HEK293 (cell line): ENCODE data around the gene SPPL2B.
A peak's percentile ranks its signal among the peaks of the same experiment; 100 is the strongest.

ENCODE experiments used
- CTCF ChIA-PET: fragments of 350-600 bp; formaldehyde crosslinking; extraction: SDS; loops from one replicate; lab custom pipeline; 2021; ENCODE audit warnings: antibody characterized with exemption; lab: Yijun Ruan, JAX
- POLR2A ChIA-PET: fragments of 300-600 bp; formaldehyde crosslinking; extraction: SDS; loops from one replicate; lab custom pipeline; 2020; ENCODE audit warnings: antibody characterized with exemption, inconsistent platforms; lab: Yijun Ruan, JAX
- H3K27ac ChIP-seq: fragments of 200-500 bp; sonication (Bioruptor generic); 2 replicates; pipeline ENCODE4 v1.5.1; 2014; ENCODE audit warnings: low read depth, low read length, control low read depth, inconsistent platforms; ENCODE audit errors: extremely low read depth
- H3K36me3 ChIP-seq, 2 experiments: fragments of 200-500 bp in 1 of 2; sonication (Bioruptor generic) in 1 of 2; 1 replicate in 1 of 2; 2 replicates in 1 of 2; pipeline ENCODE4 v1.5.1; 2014 to 2017; ENCODE audit warnings: inconsistent platforms in 2 of 2, low read length in 2 of 2; ENCODE audit not compliant: control insufficient read depth in 2 of 2, insufficient read depth in 1 of 2
- H3K4me1 ChIP-seq: fragments of 200-500 bp; sonication (Bioruptor generic); 2 replicates; pipeline ENCODE4 v1.5.1; 2014; ENCODE audit warnings: mild to moderate bottlenecking, low read length, inconsistent platforms; ENCODE audit not compliant: control insufficient read depth, insufficient read depth
- H3K4me3 ChIP-seq: 2 replicates; pipeline ENCODE4 v1.5.1; 2011; ENCODE audit warnings: low read depth, mild to moderate bottlenecking, control low read depth, low read length, moderate library complexity
- H3K9me3 ChIP-seq: fragments of 200-500 bp; sonication (Bioruptor generic); 2 replicates; pipeline ENCODE4 v1.5.1; 2014; ENCODE audit warnings: low read depth, low read length, inconsistent platforms; ENCODE audit not compliant: control insufficient read depth, insufficient read depth
- BCL11B ChIP-seq: fragments of 450-650 bp; formaldehyde crosslinking; IDR thresholded peaks from 2 replicates; pipeline ENCODE4 v1.5.1; 2016; ENCODE audit warnings: low read depth, missing biosample characterization, missing genetic modification characterization
- GLIS2 ChIP-seq: fragments of 450-650 bp; formaldehyde crosslinking; IDR thresholded peaks from 2 replicates; pipeline ENCODE4 v1.5.1; 2016; ENCODE audit warnings: missing biosample characterization, missing genetic modification characterization
- HOXC10 ChIP-seq: sonication (generic); formaldehyde crosslinking; IDR thresholded peaks from 2 replicates; pipeline ENCODE4 v1.8.1; 2023; ENCODE audit warnings: mild to moderate bottlenecking, missing genetic modification reagents
- PRDM1 ChIP-seq: fragments of 450-650 bp; formaldehyde crosslinking; IDR thresholded peaks from 2 replicates; pipeline ENCODE4; 2016; ENCODE audit warnings: missing biosample characterization, missing genetic modification characterization
- SALL2 ChIP-seq: fragments of 450-650 bp; formaldehyde crosslinking; IDR thresholded peaks from 2 replicates; pipeline ENCODE4 v1.5.0; 2017; ENCODE audit warnings: missing biosample characterization, mild to moderate bottlenecking, missing genetic modification characterization, borderline replicate concordance
- TCF7L2 ChIP-seq: IDR thresholded peaks from 2 replicates; pipeline ENCODE4 v1.6.1; 2011; ENCODE audit warnings: low read depth, mild to moderate bottlenecking, inconsistent platforms, low read length, moderate library complexity, borderline replicate concordance
- YY1 ChIP-seq: fragments of 450-650 bp; formaldehyde crosslinking; IDR thresholded peaks from 2 replicates; pipeline ENCODE4 v1.5.1; 2018; ENCODE audit warnings: missing biosample characterization, missing genetic modification characterization
- ZBTB17 ChIP-seq: fragments of 450-650 bp; formaldehyde crosslinking; IDR thresholded peaks from 2 replicates; pipeline ENCODE4 v1.5.1; 2016; ENCODE audit warnings: missing biosample characterization, missing genetic modification characterization
- ZNF335 ChIP-seq: fragments of 450-650 bp; formaldehyde crosslinking; conservative IDR thresholded peaks from 2 replicates; pipeline ENCODE4 v1.5.1; 2016; ENCODE audit warnings: missing biosample characterization, missing genetic modification characterization
- ZNF37A ChIP-seq: fragments of 450-650 bp; IDR thresholded peaks from 2 replicates; pipeline ENCODE4 v1.5.1; 2018; ENCODE audit warnings: missing biosample characterization, missing genetic modification characterization
- ZNF514 ChIP-seq: fragments of 450-650 bp; formaldehyde crosslinking; IDR thresholded peaks from 2 replicates; pipeline ENCODE4 v1.5.1; 2016; ENCODE audit warnings: missing biosample characterization, missing genetic modification characterization
- ZNF596 ChIP-seq: fragments of 450-650 bp; IDR thresholded peaks from 2 replicates; pipeline ENCODE4 v1.5.0; 2018; ENCODE audit warnings: missing biosample characterization, mild to moderate bottlenecking, missing genetic modification characterization, moderate library complexity
- ZNF623 ChIP-seq: fragments of 450-650 bp; formaldehyde crosslinking; IDR thresholded peaks from 2 replicates; pipeline ENCODE4 v1.5.1; 2016; ENCODE audit warnings: missing biosample characterization, missing genetic modification characterization
- ZNF707 ChIP-seq: fragments of 450-650 bp; formaldehyde crosslinking; IDR thresholded peaks from 2 replicates; pipeline ENCODE4 v1.5.1; 2016; ENCODE audit warnings: missing biosample characterization, missing genetic modification characterization
- TF ChIP-seq, protein P1 (sequence below): fragments of 450-650 bp; formaldehyde crosslinking; IDR thresholded peaks from 2 replicates; pipeline ENCODE4 v1.5.1; 2016; ENCODE audit warnings: missing biosample characterization, missing genetic modification characterization

The SPPL2B gene

DNA sequence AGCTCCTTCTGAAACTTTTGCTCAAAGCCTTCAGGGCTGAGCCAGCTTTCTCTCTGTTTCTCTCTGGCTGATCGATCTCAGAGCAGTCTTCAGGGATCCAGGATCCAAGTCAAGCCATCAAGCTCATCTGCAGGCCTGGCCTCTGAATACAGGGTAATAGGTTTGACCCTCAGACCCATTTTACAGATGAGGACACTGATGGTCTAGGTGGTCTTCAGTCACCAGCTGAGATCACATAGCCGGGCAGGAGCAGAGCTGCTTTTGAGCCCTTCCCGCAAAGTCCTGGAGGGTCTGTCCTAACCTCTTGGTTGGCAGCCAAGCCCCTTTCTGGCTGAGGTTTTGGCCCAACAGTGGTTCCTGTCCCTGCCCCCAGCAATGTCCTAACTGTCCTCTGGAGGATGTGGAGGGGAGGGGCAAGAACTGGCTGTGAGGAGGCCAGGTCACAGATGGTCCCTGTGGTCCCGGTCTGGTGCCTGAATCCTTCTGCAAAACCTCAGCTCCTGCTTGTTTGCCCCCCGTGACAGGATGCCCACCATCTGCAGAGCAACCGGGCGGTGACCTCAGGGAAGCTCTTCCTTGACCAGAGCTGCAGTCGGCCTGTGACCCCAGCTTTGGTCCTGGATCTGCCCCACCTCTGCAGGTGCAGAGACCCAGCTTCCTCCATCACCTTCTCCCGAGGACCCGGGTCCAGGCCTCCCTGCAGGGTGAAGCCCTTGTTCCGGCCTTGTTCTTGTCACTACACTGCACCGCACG, 40.7 kb upstream of the SPPL2B start:
- POLR2A ChIA-PET, result interaction anchor here (1.5 to 1.7 kb wide), 2 partner anchors 9 to 188 kb away, joined by 3 to 4 read pairs; partner anchors contain the start of gene GADD45B
- no peaks in the 10 kb centered on the region for H3K4me1 ChIP-seq
- H3K27ac ChIP-seq, result no peak overlapping the region
- TF ChIP-seq ZNF335 (0 out of 2 replicates have a peak, but pooled peaks have one; percentile 8), YY1 (tag by site-specific recombination) (no peak), ZNF596 (tag by site-specific recombination) (no peak), TCF7L2 (no peak), ZBTB17 (tag by site-specific recombination) (peak; percentile 49; the same call in 1 of the 2 replicates), GLIS2 (tag by site-specific recombination) (no peak), PRDM1 (tag by site-specific recombination) (0 out of 2 replicates have a peak, but pooled peaks have one; percentile 6)
- TF ChIP-seq, all 188 proteins: peak for 3
- Histone ChIP-seq H3K4me3 (no peak overlapping the region), H3K9me3 (no peaks in the 10 kb centered on the region), H3K36me3 (no peaks in the 10 kb centered on the region)
- CTCF ChIA-PET, result interaction anchor here (0.6 to 1.0 kb wide), 4 partner anchors 11 to 227 kb away, joined by 3 to 4 read pairs (median 4); no protein-coding TSS in a partner anchor

- H3K9me3 ChIP-seq, result no peaks in the 10 kb centered on the region
- no peak overlapping the region for H3K27ac ChIP-seq
- H3K4me3 ChIP-seq, result no peak overlapping the region
- H3K36me3 ChIP-seq, result no peaks in the 10 kb centered on the region
- ChIA-PET CTCF (interaction anchor here (0.7 to 1.0 kb wide), 3 partner anchors 13 to 349 kb away, joined by 3 read pairs; no protein-coding TSS in a partner anchor), POLR2A (interaction anchor here (1.0 to 1.7 kb wide), 3 partner anchors 9 to 187 kb away, joined by 3 to 5 read pairs (median 4); partner anchors contain the start of genes GADD45B, LSM7 and SPPL2B)
- H3K4me1 ChIP-seq, result no peaks in the 10 kb centered on the region
- TF ChIP-seq ZNF37A (tag by site-specific recombination), result no peak
- TF ChIP-seq SALL2 (tag by site-specific recombination), result no peak
- TF ChIP-seq ZNF514, result no peak
- no peak for TF ChIP-seq ZNF707 (tag by site-specific recombination)
Observed at GRCh38 chr19:2288338-2288817, 40.1 kb upstream of the SPPL2B start.

GRCh38 chr19:2288818-2289713, 39.4 kb upstream of the SPPL2B start:
- Histone ChIP-seq H3K4me1 (no peaks in the 10 kb centered on the region), H3K36me3 (no peaks in the 10 kb centered on the region), H3K9me3 (no peaks in the 10 kb centered on the region), H3K27ac (no peak overlapping the region), H3K4me3 (no peak overlapping the region)
- TF ChIP-seq BCL11B (tag by site-specific recombination), result no peak
- TF ChIP-seq, protein P1, sequence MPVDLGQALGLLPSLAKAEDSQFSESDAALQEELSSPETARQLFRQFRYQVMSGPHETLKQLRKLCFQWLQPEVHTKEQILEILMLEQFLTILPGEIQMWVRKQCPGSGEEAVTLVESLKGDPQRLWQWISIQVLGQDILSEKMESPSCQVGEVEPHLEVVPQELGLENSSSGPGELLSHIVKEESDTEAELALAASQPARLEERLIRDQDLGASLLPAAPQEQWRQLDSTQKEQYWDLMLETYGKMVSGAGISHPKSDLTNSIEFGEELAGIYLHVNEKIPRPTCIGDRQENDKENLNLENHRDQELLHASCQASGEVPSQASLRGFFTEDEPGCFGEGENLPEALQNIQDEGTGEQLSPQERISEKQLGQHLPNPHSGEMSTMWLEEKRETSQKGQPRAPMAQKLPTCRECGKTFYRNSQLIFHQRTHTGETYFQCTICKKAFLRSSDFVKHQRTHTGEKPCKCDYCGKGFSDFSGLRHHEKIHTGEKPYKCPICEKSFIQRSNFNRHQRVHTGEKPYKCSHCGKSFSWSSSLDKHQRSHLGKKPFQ (tag by site-specific recombination), result peak; percentile 100
- TF ChIP-seq ZNF623 (tag by site-specific recombination), result no peak
- no peak for TF ChIP-seq HOXC10 (CRISPR knock-in tag)
- POLR2A ChIA-PET, result interaction anchor here (1.0 to 1.7 kb wide), 3 partner anchors 8 to 187 kb away, joined by 3 to 5 read pairs (median 4); partner anchors contain the start of genes GADD45B, LSM7 and SPPL2B
- CTCF ChIA-PET, result interaction anchor here (0.9 to 1.0 kb wide), 2 partner anchors 14 to 348 kb away, joined by 3 read pairs; no protein-coding TSS in a partner anchor
